Sciatic nerve (tissue), 2 donors: Measurements from ENCODE around the gene SMAD7. TPM values are rescaled to one million over a fixed set of nuclear protein-coding genes. Genes with fewer than 3 reads are reported as not detected.

ENCODE experiments used
- ATAC-seq: fragments of 200-7000 bp; cut with Tn5 transposase; one replicate; pipeline ENCODE4 v1.9.1; 2020; ENCODE audit warnings: mild to moderate bottlenecking, moderate library complexity
- DNase-seq: peaks from one replicate; pipeline ENCODE4 v3.0.0-alpha.2; 2020; ENCODE audit warnings: low spot score
- intact Hi-C: fragments of 100-400 bp; cut with DNase I; formaldehyde crosslinking; loops from one replicate; pipeline ENCODE4 v1.14.2; 2022
- total RNA-seq: library from RNA; stranded (reverse); fragmentation: NEBNext Ultra II Directional; extraction: Animal tissue kit (Norgen Biotek cat#: 25700); gene quantifications from one replicate; pipeline ENCODE4 v1.2.1, GENCODE V29; 2021
- donor health status: DM: no; HTN: no; CAD: no.
- donor health status: DM: no; HTN: no; CAD: no.

The SMAD7 gene
- total RNA-seq, 1 donor from 2014 or later, result 44.0 TPM

- no peak for ATAC-seq
- intact Hi-C loops, result no loop called here
- no peak for DNase-seq
These were observed 41.0 kb downstream of the SMAD7 start for GRCh38 chr18:48909721-48910120.

GRCh38 chr18:48908916-48909315 lies 41.8 kb downstream of the SMAD7 start:
- DNase-seq (no peak), ATAC-seq (no peak)
- intact Hi-C loops, result no loop called here

GRCh38 chr18:48905513-48905912 lies 45.3 kb downstream of the SMAD7 start:
- no peak for DNase-seq
- intact Hi-C loops, result no loop called here
- ATAC-seq, result no peak

GRCh38 chr18:48904847-48905394 lies 45.8 kb downstream of the SMAD7 start:
- DNase-seq (no peak), ATAC-seq (no peak)
- intact Hi-C loops, result no loop called here

GRCh38 chr18:48904091-48904490 lies 46.7 kb downstream of the SMAD7 start:
- ATAC-seq (no peak), DNase-seq (no peak)
- intact Hi-C loops, result no loop called here

- intact Hi-C loops, result no loop called here
- ATAC-seq (peak; percentile 93), DNase-seq (peak; percentile 76)
These were observed 47.7 kb downstream of the SMAD7 start for GRCh38 chr18:48902856-48903601.

GRCh38 chr18:48902023-48902855 lies 48.5 kb downstream of the SMAD7 start:
- intact Hi-C loops, result no loop called here
- ATAC-seq, result peak; percentile 76
- DNase-seq, result peak; percentile 90

GRCh38 chr18:48901145-48902022 lies 49.4 kb downstream of the SMAD7 start:
- ATAC-seq, result no peak
- intact Hi-C loops, result no loop called here
- no peak for DNase-seq

GRCh38 chr18:48900469-48900868 lies 50.3 kb downstream of the SMAD7 start:
- intact Hi-C loops, result no loop called here
- DNase-seq (no peak), ATAC-seq (no peak)

GRCh38 chr18:48899558-48900174 lies 51.1 kb downstream of the SMAD7 start:
- no peak for ATAC-seq
- no peak for DNase-seq
- intact Hi-C loops, result loop anchor here (2.0 kb wide), 1 partner anchor 27 kb away; no protein-coding TSS in a partner anchor

GRCh38 chr18:48898521-48898920 lies 52.2 kb downstream of the SMAD7 start:
- intact Hi-C loops, result loop anchor here (2.0 kb wide), 1 partner anchor 26 kb away; no protein-coding TSS in a partner anchor
- no peak for ATAC-seq
- no peak for DNase-seq

- intact Hi-C loops, result no loop called here
- no peak for DNase-seq
- no peak for ATAC-seq
These were observed 53.2 kb downstream of the SMAD7 start for GRCh38 chr18:48897531-48897930.

- peak; percentile 83 for ATAC-seq
- DNase-seq, result peak; percentile 74
These were observed 53.8 kb downstream of the SMAD7 start for GRCh38 chr18:48896875-48897511.

GRCh38 chr18:48896326-48896874 lies 54.4 kb downstream of the SMAD7 start:
- intact Hi-C loops, result no loop called here
- DNase-seq, result no peak
- no peak for ATAC-seq

More at GRCh38 chr18:48896875-48897511, 53.8 kb downstream of the SMAD7 start:
- intact Hi-C loops, result no loop called here

GRCh38 chr18:48894799-48895346 lies 55.9 kb downstream of the SMAD7 start:
- DNase-seq, result no peak
- no peak for ATAC-seq
- intact Hi-C loops, result no loop called here

GRCh38 chr18:48893608-48894600 lies 56.9 kb downstream of the SMAD7 start:
- DNase-seq (no peak), ATAC-seq (no peak)
- intact Hi-C loops, result no loop called here
